Measurements from ENCODE around the gene TBCB.

Gene TBCB

GRCh38 chr19:36099166-36099785 lies 16.0 kb upstream of the TBCB start:
- Histone ChIP-seq H3K9me3 (no peaks in the 10 kb centered on the region), H3K4me1 (no peaks in the 10 kb centered on the region), H3K4me3 (ENCODE audit: low read depth, low read length) (no peak overlapping the region), H3K36me3 (peaks cover 64% of the 10 kb centered on the region), H3K27me3 (no peaks in the 10 kb centered on the region)
- TF ChIP-seq, protein P1, sequence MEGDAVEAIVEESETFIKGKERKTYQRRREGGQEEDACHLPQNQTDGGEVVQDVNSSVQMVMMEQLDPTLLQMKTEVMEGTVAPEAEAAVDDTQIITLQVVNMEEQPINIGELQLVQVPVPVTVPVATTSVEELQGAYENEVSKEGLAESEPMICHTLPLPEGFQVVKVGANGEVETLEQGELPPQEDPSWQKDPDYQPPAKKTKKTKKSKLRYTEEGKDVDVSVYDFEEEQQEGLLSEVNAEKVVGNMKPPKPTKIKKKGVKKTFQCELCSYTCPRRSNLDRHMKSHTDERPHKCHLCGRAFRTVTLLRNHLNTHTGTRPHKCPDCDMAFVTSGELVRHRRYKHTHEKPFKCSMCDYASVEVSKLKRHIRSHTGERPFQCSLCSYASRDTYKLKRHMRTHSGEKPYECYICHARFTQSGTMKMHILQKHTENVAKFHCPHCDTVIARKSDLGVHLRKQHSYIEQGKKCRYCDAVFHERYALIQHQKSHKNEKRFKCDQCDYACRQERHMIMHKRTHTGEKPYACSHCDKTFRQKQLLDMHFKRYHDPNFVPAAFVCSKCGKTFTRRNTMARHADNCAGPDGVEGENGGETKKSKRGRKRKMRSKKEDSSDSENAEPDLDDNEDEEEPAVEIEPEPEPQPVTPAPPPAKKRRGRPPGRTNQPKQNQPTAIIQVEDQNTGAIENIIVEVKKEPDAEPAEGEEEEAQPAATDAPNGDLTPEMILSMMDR (IDR thresholded peaks at IDR 0.05; ENCODE audit: low read depth, low read length) = no peak
- no peak for DNase-seq

- no peaks in the 10 kb centered on the region for H3K9me3 ChIP-seq
- no peaks in the 10 kb centered on the region for H3K4me1 ChIP-seq
- DNase-seq = no peak
- H3K36me3 ChIP-seq = peaks cover 67% of the 10 kb centered on the region
- H3K27me3 ChIP-seq = no peaks in the 10 kb centered on the region
- no peak overlapping the region for H3K4me3 ChIP-seq (ENCODE audit: low read depth, low read length)
- TF ChIP-seq, protein P1 (IDR thresholded peaks at IDR 0.05; ENCODE audit: low read depth, low read length) = no peak
These were observed 14.8 kb upstream of the TBCB start for GRCh38 chr19:36100476-36100875.

GRCh38 chr19:36101550-36102327 lies 13.5 kb upstream of the TBCB start:
- Histone ChIP-seq H3K9me3 (no peaks in the 10 kb centered on the region), H3K4me1 (no peaks in the 10 kb centered on the region), H3K4me3 (ENCODE audit: low read depth, low read length) (no peak overlapping the region), H3K36me3 (peaks cover 71% of the 10 kb centered on the region), H3K27me3 (no peaks in the 10 kb centered on the region)
- DNase-seq = no peak
- TF ChIP-seq, protein P1 (IDR thresholded peaks at IDR 0.05; ENCODE audit: low read depth, low read length) = no peak

DNA sequence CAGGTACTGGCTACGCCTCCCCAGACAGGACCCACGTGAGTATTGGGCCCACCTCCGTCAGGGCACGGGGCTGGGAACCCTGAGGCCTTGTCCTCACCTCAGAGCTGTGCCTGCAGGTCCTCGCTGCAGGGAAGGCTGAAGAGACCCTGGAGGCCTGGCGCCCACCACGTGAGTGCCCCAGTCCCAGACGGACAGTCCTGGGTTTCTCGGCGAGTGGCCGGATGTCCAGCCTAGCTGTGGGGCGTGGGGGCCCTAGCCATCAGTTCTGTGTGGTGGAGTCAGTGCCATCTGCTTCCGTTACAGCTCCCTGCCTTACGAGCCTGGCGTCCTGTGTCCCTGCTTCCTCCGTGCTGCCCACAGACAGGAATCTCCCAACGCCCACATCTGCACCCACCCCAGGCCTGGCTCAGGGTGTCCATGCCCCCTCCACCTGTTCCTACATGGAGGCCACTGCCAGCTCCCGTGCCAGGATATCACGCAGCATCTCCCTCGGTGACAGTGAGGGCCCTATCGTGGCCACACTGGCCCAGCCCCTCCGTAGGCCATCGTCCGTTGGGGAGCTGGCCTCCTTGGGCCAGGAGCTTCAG lies 12.1 kb upstream of the TBCB start:
- H3K36me3 ChIP-seq = peaks cover 63% of the 10 kb centered on the region
- no peaks in the 10 kb centered on the region for H3K9me3 ChIP-seq
- no peak overlapping the region for H3K4me3 ChIP-seq (ENCODE audit: low read depth, low read length)
- DNase-seq = no peak
- no peaks in the 10 kb centered on the region for H3K4me1 ChIP-seq
- no peaks in the 10 kb centered on the region for H3K27me3 ChIP-seq
- TF ChIP-seq, protein P1 (IDR thresholded peaks at IDR 0.05; ENCODE audit: low read depth, low read length) = no peak

GRCh38 chr19:36103842-36104552 lies 11.3 kb upstream of the TBCB start:
- H3K27me3 ChIP-seq = no peaks in the 10 kb centered on the region
- no peaks in the 10 kb centered on the region for H3K4me1 ChIP-seq
- H3K4me3 ChIP-seq (ENCODE audit: low read depth, low read length) = no peak overlapping the region
- no peak for DNase-seq
- H3K9me3 ChIP-seq = no peaks in the 10 kb centered on the region
- TF ChIP-seq, protein P1 (IDR thresholded peaks at IDR 0.05; ENCODE audit: low read depth, low read length) = no peak
- peaks cover 60% of the 10 kb centered on the region for H3K36me3 ChIP-seq

Data from BE2C (cell line).